ENCODE measurements around the gene IFT88.

The IFT88 gene

GRCh38 chr13:20567881-20568528 lies 1.0 kb downstream of the IFT88 start:
- DNase-seq, result no peak

- peak; percentile 76 for DNase-seq
Measured at GRCh38 chr13:20570517-20570916, 3.6 kb downstream of the IFT88 start.

GRCh38 chr13:20571676-20572075 lies 4.7 kb downstream of the IFT88 start:
- no peak for DNase-seq

GRCh38 chr13:20573186-20573585 lies 6.2 kb downstream of the IFT88 start:
- no peak for DNase-seq

- no peak for DNase-seq
Measured at GRCh38 chr13:20573636-20574035, 6.7 kb downstream of the IFT88 start.

- DNase-seq, result no peak
Measured at GRCh38 chr13:20579191-20579590, 12.2 kb downstream of the IFT88 start.

GRCh38 chr13:20580257-20580656 lies 13.3 kb downstream of the IFT88 start:
- DNase-seq, result no peak

GRCh38 chr13:20582026-20582425 lies 15.1 kb downstream of the IFT88 start:
- DNase-seq, result no peak

GRCh38 chr13:20583803-20584293 lies 16.9 kb downstream of the IFT88 start:
- DNase-seq, result no peak

- DNase-seq, result no peak
Measured at GRCh38 chr13:20585371-20585770, 18.4 kb downstream of the IFT88 start.

GRCh38 chr13:20588529-20589110 lies 21.7 kb downstream of the IFT88 start:
- DNase-seq, result no peak

GRCh38 chr13:20590561-20590960 lies 23.6 kb downstream of the IFT88 start:
- no peak for DNase-seq

- no peak for DNase-seq
Measured at GRCh38 chr13:20592606-20593005, 25.6 kb downstream of the IFT88 start.

GRCh38 chr13:20594280-20594679 lies 27.3 kb downstream of the IFT88 start:
- no peak for DNase-seq

- no peak for DNase-seq
Measured at GRCh38 chr13:20607015-20607414, 40.1 kb downstream of the IFT88 start.

- DNase-seq, result no peak
Measured at GRCh38 chr13:20608438-20609020, 41.6 kb downstream of the IFT88 start.

GRCh38 chr13:20609145-20609544 lies 42.2 kb downstream of the IFT88 start:
- DNase-seq, result no peak

- no peak for DNase-seq
Measured at GRCh38 chr13:20610006-20610405, 43.0 kb downstream of the IFT88 start.

GRCh38 chr13:20616059-20616797 lies 49.3 kb downstream of the IFT88 start:
- peak; percentile 61 for DNase-seq

- no peak for DNase-seq
Measured at GRCh38 chr13:20623000-20623399, 56.0 kb downstream of the IFT88 start.

- DNase-seq, result no peak
Measured at GRCh38 chr13:20624213-20624612, 57.3 kb downstream of the IFT88 start.

- no peak for DNase-seq
Measured at GRCh38 chr13:20633802-20634201, 66.8 kb downstream of the IFT88 start.

GRCh38 chr13:20636079-20636478 lies 69.1 kb downstream of the IFT88 start:
- no peak for DNase-seq

- no peak for DNase-seq
Measured at GRCh38 chr13:20637811-20638210, 70.9 kb downstream of the IFT88 start.

Data from fibroblast of upper back skin (primary cell).